Upper lobe of right lung (tissue), 1 donor: ENCODE results near the gene ADAP2. TPM values are rescaled to one million over a fixed set of nuclear protein-coding genes. Genes with fewer than 3 reads are reported as not detected.
"Not testable (repeated sequence)": the region's sequence is repeated elsewhere in the genome, so short reads cannot be mapped to it uniquely, and the experiment has no call there.

Source experiments
- ATAC-seq: fragments of 200-7000 bp; cut with Tn5 transposase; one replicate; pipeline ENCODE4 v1.9.1; 2020; ENCODE audit warnings: mild to moderate bottlenecking, moderate library complexity
- DNase-seq: peaks from one replicate; pipeline ENCODE4 v3.0.0-alpha.2; 2020
- H3K27ac ChIP-seq: fragments of 200-600 bp; one replicate; pipeline ENCODE4 v1.8.0; 2022
- H3K27me3 ChIP-seq: fragments of 200-600 bp; one replicate; pipeline ENCODE4 v1.8.0; 2022; ENCODE audit warnings: mild to moderate bottlenecking
- H3K36me3 ChIP-seq: fragments of 200-600 bp; one replicate; pipeline ENCODE4 v1.8.0; 2022
- H3K4me1 ChIP-seq: fragments of 200-600 bp; one replicate; pipeline ENCODE4 v1.8.0; 2022
- H3K4me3 ChIP-seq: fragments of 200-600 bp; one replicate; pipeline ENCODE4 v1.8.0; 2022; ENCODE audit warnings: mild to moderate bottlenecking
- H3K9me3 ChIP-seq: fragments of 200-600 bp; one replicate; pipeline ENCODE4 v1.8.0; 2022
- intact Hi-C: fragments of 100-400 bp; cut with DNase I; formaldehyde crosslinking; loops from one replicate; pipeline ENCODE4 v1.11.0; 2022
- total RNA-seq: library from RNA; stranded (reverse); fragmentation: NEBNext Ultra II Directional; extraction: Animal tissue kit (Norgen Biotek cat#: 25700); gene quantifications from one replicate; pipeline ENCODE4 v1.2.1, GENCODE V29; 2021
- TF ChIP-seq, protein P1 (sequence below): fragments of 200-600 bp; IDR thresholded peaks from one replicate; pipeline ENCODE4 v1.8.0; 2022; ENCODE audit warnings: antibody characterized with exemption
- donor health status: DM: no; HTN: yes; CAD: no; lungs with severe emphysema.

ADAP2 gene
- total RNA-seq, 1 donor from 2014 or later: 19.8 TPM

DNA sequence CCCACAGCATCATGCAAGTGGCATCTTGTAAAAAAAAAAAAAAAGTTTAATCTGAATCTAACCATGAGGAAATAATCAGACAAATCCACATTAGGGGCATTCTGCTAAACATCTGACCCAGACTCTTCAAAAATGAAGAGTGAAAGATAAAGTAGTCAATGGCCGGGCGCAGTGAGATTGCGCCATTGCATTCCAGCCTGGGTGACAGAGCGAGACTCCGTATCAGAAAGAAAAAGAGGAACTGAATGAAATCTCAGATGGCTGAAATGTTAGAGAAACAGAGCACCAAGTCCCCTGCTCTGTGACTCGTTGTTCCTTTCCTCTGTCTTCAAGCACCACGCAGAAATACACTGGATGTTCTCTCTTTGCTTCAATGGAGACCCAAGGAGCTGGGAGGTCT is 36.4 kb downstream of the ADAP2 start:
- no peak overlapping the region for H3K4me3 ChIP-seq
- peaks cover 37% of the 10 kb centered on the region for H3K4me1 ChIP-seq
- DNase-seq (peak; percentile 70), ATAC-seq (peak; percentile 56)
- H3K36me3 ChIP-seq: no peaks in the 10 kb centered on the region
- intact Hi-C loops: no loop called here
- H3K27ac ChIP-seq: peak overlapping the region; percentile 68
- TF ChIP-seq, protein P1, sequence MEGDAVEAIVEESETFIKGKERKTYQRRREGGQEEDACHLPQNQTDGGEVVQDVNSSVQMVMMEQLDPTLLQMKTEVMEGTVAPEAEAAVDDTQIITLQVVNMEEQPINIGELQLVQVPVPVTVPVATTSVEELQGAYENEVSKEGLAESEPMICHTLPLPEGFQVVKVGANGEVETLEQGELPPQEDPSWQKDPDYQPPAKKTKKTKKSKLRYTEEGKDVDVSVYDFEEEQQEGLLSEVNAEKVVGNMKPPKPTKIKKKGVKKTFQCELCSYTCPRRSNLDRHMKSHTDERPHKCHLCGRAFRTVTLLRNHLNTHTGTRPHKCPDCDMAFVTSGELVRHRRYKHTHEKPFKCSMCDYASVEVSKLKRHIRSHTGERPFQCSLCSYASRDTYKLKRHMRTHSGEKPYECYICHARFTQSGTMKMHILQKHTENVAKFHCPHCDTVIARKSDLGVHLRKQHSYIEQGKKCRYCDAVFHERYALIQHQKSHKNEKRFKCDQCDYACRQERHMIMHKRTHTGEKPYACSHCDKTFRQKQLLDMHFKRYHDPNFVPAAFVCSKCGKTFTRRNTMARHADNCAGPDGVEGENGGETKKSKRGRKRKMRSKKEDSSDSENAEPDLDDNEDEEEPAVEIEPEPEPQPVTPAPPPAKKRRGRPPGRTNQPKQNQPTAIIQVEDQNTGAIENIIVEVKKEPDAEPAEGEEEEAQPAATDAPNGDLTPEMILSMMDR: no peak
- H3K27me3 ChIP-seq: no peaks in the 10 kb centered on the region
- no peaks in the 10 kb centered on the region for H3K9me3 ChIP-seq

DNA sequence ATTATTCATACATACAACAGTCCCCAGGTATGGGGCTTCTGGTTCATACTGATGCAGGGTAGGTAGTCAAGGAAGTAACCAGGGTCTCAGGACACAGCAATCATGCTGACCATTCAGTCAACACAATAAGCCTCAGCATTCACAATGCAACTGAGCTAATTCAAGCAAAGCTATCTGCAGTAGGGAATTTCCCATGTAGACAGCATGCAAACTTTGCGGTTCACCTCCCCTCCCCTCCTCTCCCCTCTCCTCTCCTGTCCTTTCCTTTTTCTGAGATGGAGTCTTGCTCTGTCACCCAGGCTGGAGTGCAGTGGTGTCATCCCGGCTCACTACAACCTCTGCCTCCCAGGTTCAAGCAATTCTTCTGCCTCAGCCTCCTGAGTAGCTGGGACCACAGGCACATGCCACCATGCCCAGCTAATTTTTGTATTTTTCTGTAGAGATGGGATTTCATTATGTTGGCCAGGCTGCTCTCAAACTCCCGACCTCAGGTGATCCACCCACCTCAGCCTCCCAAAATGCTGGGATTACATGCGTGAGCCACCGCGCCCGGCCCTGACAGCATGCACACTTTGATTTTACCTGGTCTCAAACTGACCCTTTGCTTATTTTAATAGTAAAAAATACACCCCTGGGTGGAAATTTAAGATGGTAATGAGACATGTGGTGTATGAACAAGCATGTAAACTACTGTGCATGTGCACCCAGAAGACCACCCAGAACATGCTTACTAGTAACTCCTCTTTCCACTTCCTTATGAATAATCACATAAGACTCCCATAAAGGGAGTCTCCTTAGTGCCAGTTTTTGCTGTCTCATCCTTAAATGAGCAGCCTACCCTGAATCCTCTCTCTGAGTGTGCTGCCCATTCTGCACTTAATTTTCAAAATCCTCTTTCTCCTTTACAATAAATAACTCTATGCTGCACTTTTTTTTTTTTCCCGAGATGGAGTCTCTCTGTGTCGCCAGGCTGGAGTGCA is 39.8 kb downstream of the ADAP2 start:
- Histone ChIP-seq H3K4me1 (peaks cover 20% of the 10 kb centered on the region), H3K27me3 (no peaks in the 10 kb centered on the region), H3K27ac (no peak overlapping the region), H3K9me3 (no peaks in the 10 kb centered on the region), H3K4me3 (no peak overlapping the region), H3K36me3 (no peaks in the 10 kb centered on the region)
- intact Hi-C loops: no loop called here
- no peak for DNase-seq
- ATAC-seq: no peak
- TF ChIP-seq, protein P1: no peak

- H3K4me3 ChIP-seq, H3K36me3 ChIP-seq, ATAC-seq, H3K27me3 ChIP-seq, intact Hi-C loops, H3K4me1 ChIP-seq, DNase-seq, H3K27ac ChIP-seq, H3K9me3 ChIP-seq: not testable (repeated sequence)
Observed at GRCh38 chr17:30964312-30964711, 42.6 kb downstream of the ADAP2 start.

DNA sequence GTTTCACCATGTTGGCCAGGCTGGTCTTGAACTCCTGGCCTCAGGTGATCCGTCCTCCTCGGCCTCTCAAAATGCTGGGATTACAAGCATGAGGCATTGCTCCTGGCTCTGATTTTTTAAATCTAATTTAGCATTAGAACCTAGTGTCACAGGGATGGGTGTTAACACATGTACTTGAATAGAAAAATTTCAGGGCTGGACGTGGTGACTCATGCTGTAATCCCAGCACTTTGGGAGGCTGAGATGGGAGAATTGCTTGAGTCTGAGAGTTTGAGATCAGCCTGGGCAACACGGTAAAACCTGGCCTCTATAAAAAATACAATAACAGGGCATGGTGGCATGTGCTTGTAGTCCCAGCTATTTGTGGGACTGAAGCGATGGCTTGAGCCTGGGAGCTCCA is 43.1 kb downstream of the ADAP2 start:
- H3K4me3 ChIP-seq: no peak overlapping the region
- H3K9me3 ChIP-seq: no peaks in the 10 kb centered on the region
- ATAC-seq (no peak), DNase-seq (no peak)
- intact Hi-C loops: no loop called here
- no peak overlapping the region for H3K27ac ChIP-seq
- H3K27me3 ChIP-seq: no peaks in the 10 kb centered on the region
- TF ChIP-seq, protein P1: no peak
- no peaks in the 10 kb centered on the region for H3K4me1 ChIP-seq
- no peaks in the 10 kb centered on the region for H3K36me3 ChIP-seq

GRCh38 chr17:30965686-30966085 is 43.9 kb downstream of the ADAP2 start:
- no peaks in the 10 kb centered on the region for H3K27me3 ChIP-seq
- no peaks in the 10 kb centered on the region for H3K4me1 ChIP-seq
- ATAC-seq (no peak), DNase-seq (no peak)
- H3K9me3 ChIP-seq: no peaks in the 10 kb centered on the region
- intact Hi-C loops: no loop called here
- H3K36me3 ChIP-seq: no peaks in the 10 kb centered on the region
- no peak overlapping the region for H3K4me3 ChIP-seq
- TF ChIP-seq, protein P1: no peak
- H3K27ac ChIP-seq: no peak overlapping the region

GRCh38 chr17:30967911-30968310 is 46.2 kb downstream of the ADAP2 start:
- DNase-seq, intact Hi-C loops, ATAC-seq, H3K4me1 ChIP-seq, H3K4me3 ChIP-seq, H3K27me3 ChIP-seq, H3K9me3 ChIP-seq, H3K36me3 ChIP-seq: not testable (repeated sequence)
- H3K27ac ChIP-seq: peak overlapping the region; percentile 47
